NCI-H2107 (cell line): ENCODE results near the gene PURA.
"Not testable (repeated sequence)": the region's sequence is repeated elsewhere in the genome, so short reads cannot be mapped to it uniquely, and the experiment has no call there.

Experiments
- DNase-seq: peaks from one replicate; lab custom pipeline; 2025; lab: John Stamatoyannopoulos, UW

Gene PURA

GRCh38 chr5:140135127-140135526 is 21.2 kb downstream of the PURA start:
- DNase-seq: no peak

- DNase-seq: no peak
These were observed 22.7 kb downstream of the PURA start for GRCh38 chr5:140136624-140137023.

- no peak for DNase-seq
These were observed 26.5 kb downstream of the PURA start for GRCh38 chr5:140140435-140140834.

- no peak for DNase-seq
These were observed 27.3 kb downstream of the PURA start for GRCh38 chr5:140141241-140141640.

GRCh38 chr5:140142246-140142645 is 28.3 kb downstream of the PURA start:
- DNase-seq: no peak

GRCh38 chr5:140142856-140143255 is 28.9 kb downstream of the PURA start:
- no peak for DNase-seq

GRCh38 chr5:140143521-140144258 is 29.8 kb downstream of the PURA start:
- DNase-seq: no peak

- no peak for DNase-seq
These were observed 31.3 kb downstream of the PURA start for GRCh38 chr5:140145256-140145655.

GRCh38 chr5:140145818-140146522 is 32.1 kb downstream of the PURA start:
- no peak for DNase-seq

- no peak for DNase-seq
These were observed 32.6 kb downstream of the PURA start for GRCh38 chr5:140146523-140146842.

GRCh38 chr5:140147460-140147859 is 33.6 kb downstream of the PURA start:
- no peak for DNase-seq

- DNase-seq: no peak
These were observed 34.6 kb downstream of the PURA start for GRCh38 chr5:140148508-140148907.

- DNase-seq: no peak
These were observed 36.3 kb downstream of the PURA start for GRCh38 chr5:140150201-140150600.

- no peak for DNase-seq
These were observed 37.5 kb downstream of the PURA start for GRCh38 chr5:140151144-140152021.

- no peak for DNase-seq
These were observed 38.4 kb downstream of the PURA start for GRCh38 chr5:140152022-140152999.

- no peak for DNase-seq
These were observed 39.3 kb downstream of the PURA start for GRCh38 chr5:140153255-140153654.

- DNase-seq: no peak
These were observed 40.0 kb downstream of the PURA start for GRCh38 chr5:140153905-140154304.

- DNase-seq: not testable (repeated sequence)
These were observed 40.9 kb downstream of the PURA start for GRCh38 chr5:140154710-140155381.

GRCh38 chr5:140157032-140157781 is 43.3 kb downstream of the PURA start:
- DNase-seq: no peak
